Erythroblast (primary cell): ENCODE measurements around the gene SERPINA12.

Experiments
- GATA1 ChIP-seq: IDR thresholded peaks from 2 replicates; pipeline ENCODE4 v1.6.1; 2011; ENCODE audit warnings: low read depth, mild to moderate bottlenecking, control low read depth, low read length, moderate library complexity
- POLR2A ChIP-seq: IDR thresholded peaks from 2 replicates; pipeline ENCODE4 v1.6.1; 2011; ENCODE audit warnings: mild to moderate bottlenecking, low read length

GRCh38 chr14:94448071-94448808, 61.0 kb downstream of the SERPINA12 start:
- no peak for TF ChIP-seq POLR2A
- no peak for TF ChIP-seq GATA1
